K562 (cell line): ENCODE results near the gene SPRY4. TPM values are rescaled to one million over a fixed set of nuclear protein-coding genes. Genes with fewer than 3 reads are reported as not detected.

Source experiments
- ATAC-seq: fragments of 200-7000 bp; cut with Tn5 transposase; 3 replicates; pipeline ENCODE4 v1.9.1; 2020; ENCODE audit warnings: moderate library complexity
- BruUV-seq: library from RNA; stranded (reverse); fragments of 400-500 nt; replicated peaks from 2 replicates; lab custom pipeline; 2021; lab: Mats Ljungman, UMichigan
- CTCF ChIA-PET: fragments of 300-600 bp; formaldehyde crosslinking; extraction: SDS; loops from one replicate; lab custom pipeline; 2021; ENCODE audit warnings: low intra/inter-chr PET ratio; lab: Yijun Ruan, JAX
- POLR2A ChIA-PET: fragments of 300-600, 350-650 bp; sonication (Branson Sonifier 250); formaldehyde crosslinking; extraction: SDS; loops from one replicate; lab custom pipeline; 2021; ENCODE audit warnings: antibody characterized with exemption, inconsistent platforms; lab: Yijun Ruan, JAX
- DNase-seq, 4 experiments: peaks; one replicate each; pipeline versions ENCODE4 v3.0.0 to v3.0.0-alpha.2; 2011 to 2018; ENCODE audit warnings: low spot score in 3 of 4, mixed read lengths in 3 of 4; ENCODE audit errors: extremely low read depth in 1 of 4
- FAIRE-seq: peaks from 2 replicates; lab custom pipeline; 2011; peaks lifted over from hg19 to GRCh38; lab: Jason Lieb, UNC
- H2AFZ ChIP-seq: 2 replicates; pipeline ENCODE4 v1.6.0; 2011; ENCODE audit warnings: low read depth, low read length, control low read depth, inconsistent platforms
- H3K27ac ChIP-seq: fragments of 200-600 bp; 3 replicates; pipeline ENCODE4 v1.8.0; 2011; ENCODE audit warnings: low read depth, mild to moderate bottlenecking, control low read depth, inconsistent platforms, low read length, moderate library complexity, mixed read lengths; ENCODE audit errors: extremely low read depth
- H3K27me3 ChIP-seq, 2 experiments: fragments of 300-600 bp in 1 of 2; 2 replicates in 1 of 2; 3 replicates in 1 of 2; pipeline versions ENCODE4 v1.6.0 to v1.8.0; 2011; ENCODE audit warnings: inconsistent platforms in 2 of 2, low read length in 2 of 2, mild to moderate bottlenecking in 1 of 2, mixed read lengths in 1 of 2, moderate library complexity in 1 of 2; ENCODE audit not compliant: control insufficient read depth in 2 of 2, insufficient read depth in 2 of 2
- H3K36me3 ChIP-seq: fragments of 300-600 bp; 3 replicates; pipeline ENCODE4 v1.8.0; 2011; ENCODE audit warnings: mild to moderate bottlenecking, low read length, inconsistent platforms; ENCODE audit not compliant: control insufficient read depth, insufficient read depth
- H3K4me1 ChIP-seq, 2 experiments: fragments of 200-600 bp in 1 of 2; replicated peaks in 1 of 2; 2 replicates in 1 of 2; 3 replicates in 1 of 2; pipeline versions ENCODE4 v1.5.1 to v1.8.0; 2011; ENCODE audit warnings: inconsistent platforms in 2 of 2, low read length in 2 of 2, mild to moderate bottlenecking in 1 of 2, mixed read lengths in 1 of 2, moderate library complexity in 1 of 2; ENCODE audit not compliant: control insufficient read depth in 2 of 2, insufficient read depth in 2 of 2
- H3K4me2 ChIP-seq: 2 replicates; pipeline ENCODE4 v1.6.1; 2011; ENCODE audit warnings: low read length, control low read depth, inconsistent platforms, mixed read lengths; ENCODE audit not compliant: insufficient read depth
- H3K4me3 ChIP-seq: fragments of 200-600 bp; sonication (generic), shearing (Covaris generic); 2 replicates; pipeline ENCODE4 v1.5.1; 2016; ENCODE audit warnings: control low read depth, inconsistent platforms
- H3K79me2 ChIP-seq: fragments of 200-600 bp; 3 replicates; pipeline ENCODE4 v1.8.0; 2011; ENCODE audit warnings: low read length, inconsistent platforms; ENCODE audit not compliant: control insufficient read depth, insufficient read depth
- H3K9ac ChIP-seq, 2 experiments: 2 replicates each; pipeline versions ENCODE4 v1.6.0 to v1.6.1; 2011; ENCODE audit warnings: low read depth in 2 of 2, low read length in 2 of 2, control low read depth in 1 of 2, inconsistent platforms in 1 of 2, mild to moderate bottlenecking in 1 of 2, mixed read lengths in 1 of 2; ENCODE audit not compliant: insufficient read depth in 1 of 2
- H3K9me1 ChIP-seq: one replicate; pipeline ENCODE4 v1.6.0; 2011; ENCODE audit warnings: inconsistent platforms, mild to moderate bottlenecking, low read length, moderate library complexity; ENCODE audit not compliant: control insufficient read depth, insufficient read depth
- H3K9me3 ChIP-seq: replicated peaks from 2 replicates; pipeline ENCODE4 v1.5.1; 2011; ENCODE audit warnings: low read depth, low read length, inconsistent platforms; ENCODE audit not compliant: control insufficient read depth, insufficient read depth
- H4K20me1 ChIP-seq: replicated peaks from 2 replicates; pipeline ENCODE4 v1.6.1; 2011; ENCODE audit warnings: low read length, inconsistent platforms, mixed read lengths; ENCODE audit not compliant: control insufficient read depth, insufficient read depth
- ARID3B ChIP-seq: fragments of 250-450 bp; sonication (Bioruptor Pico); IDR thresholded peaks from 2 replicates; pipeline ENCODE4 v1.4.0; 2020; ENCODE audit warnings: borderline replicate concordance
- CBFB ChIP-seq: sonication (generic); formaldehyde crosslinking; IDR thresholded peaks from 2 replicates; pipeline ENCODE4 v1.4.0; 2020; ENCODE audit warnings: mild to moderate bottlenecking, missing genetic modification reagents
- ELK3 ChIP-seq: fragments of 450-650 bp; formaldehyde crosslinking; IDR thresholded peaks from 2 replicates; pipeline ENCODE4 v1.4.0; 2020; ENCODE audit warnings: mild to moderate bottlenecking
- MEF2A ChIP-seq: IDR thresholded peaks from 2 replicates; pipeline ENCODE4 v1.6.1; 2011; ENCODE audit warnings: low read depth, mild to moderate bottlenecking, low read length, moderate library complexity; ENCODE audit not compliant: control insufficient read depth
- NCOA6 ChIP-seq: fragments of 450-650 bp; IDR thresholded peaks from 2 replicates; pipeline ENCODE4 v1.6.1; 2017; ENCODE audit warnings: mild to moderate bottlenecking
- POLR2B ChIP-seq: fragments of 450-650 bp; IDR thresholded peaks from 2 replicates; pipeline ENCODE4 v1.6.1; 2018; ENCODE audit warnings: low read depth; ENCODE audit not compliant: partially characterized antibody
- RHOXF2B ChIP-seq: fragments of 250-450 bp; sonication (Bioruptor Pico); conservative IDR thresholded peaks from 2 replicates; pipeline ENCODE4 v1.5.1; 2021
- ZNF444 ChIP-seq: fragments of 250-450 bp; sonication (Bioruptor Pico); IDR thresholded peaks from 2 replicates; pipeline ENCODE4 v1.4.0; 2020; ENCODE audit warnings: mild to moderate bottlenecking, moderate library complexity
- WGBS: fragments of 100-300 bp; shearing (Covaris generic); methylation state at CpG from one replicate; pipeline ENCODE4 v1.1.6; 2016; ENCODE audit warnings: low coverage, mixed read lengths; ENCODE audit not compliant: insufficient coverage; ENCODE audit errors: missing lambda C conversion rate; 5-methylcytosine and 5-hydroxymethylcytosine counted together
- in situ Hi-C: fragments of 300-500 bp; cut with MboI; formaldehyde crosslinking; loops from 4 replicates; pipeline ENCODE4 v1.15.0; 2018; ENCODE audit warnings: inconsistent platforms, mixed read lengths
- intact Hi-C: fragments of 100-400 bp; cut with micrococcal nuclease; formaldehyde crosslinking; loops from 2 replicates; pipeline ENCODE4 v1.14.2; 2022
- polyA plus RNA-seq, 8 experiments: library from polyadenylated mRNA; depleted of rRNA in 4 of 8; stranded (reverse) in 5 of 8; unstranded in 3 of 8; fragments of >200 nt; fragmentation: Nextera tagmentation in 2 of 8; fragmentation: Illumina TruSeq in 1 of 8; extraction: Ambion mirVana in 2 of 8; extraction: Trizol in 1 of 8; gene quantifications; 2 replicates each; pipeline versions ENCODE4 v1.2.1 to v1.2.3, GENCODE V29; 2011 to 2014; ENCODE audit warnings: inconsistent platforms in 1 of 8, missing spikeins in 1 of 8
- total RNA-seq, 7 experiments: library from RNA; depleted of rRNA in 6 of 7; stranded (reverse); fragments of >200 nt in 6 of 7; fragmentation: Illumina TruSeq in 2 of 7; extraction: Trizol in 2 of 7; gene quantifications; 2 replicates each; pipeline versions ENCODE4 v1.2.1 to v1.2.3, GENCODE V29; 2011 to 2021; ENCODE audit warnings: low replicate concordance in 1 of 7

SPRY4 gene
- total and polyA plus RNA-seq, 9 of the 15 experiments (the other 6 are each of a cell fraction or from before 2014, with no cell fraction given), result 2.6 to 24.2 (median 9.5) TPM

GRCh38 chr5:142311725-142312124, 13.1 kb downstream of the SPRY4 start:
- peaks cover 67% of the 10 kb centered on the region; the same call in 2 of the 3 replicates for H3K36me3 ChIP-seq
- peaks cover 37% of the 10 kb centered on the region for H3K79me2 ChIP-seq
- intact Hi-C loops, result no loop called here
- no peak overlapping the region for H3K27ac ChIP-seq
- no TSS peak for BruUV-seq
- 86% methylated on average over 6 of the region's 7 CpGs for WGBS
- ChIA-PET POLR2A (interaction anchor here (0.6 to 4.9 kb wide), 6 partner anchors 8 to 237 kb away, joined by 3 to 38 read pairs (median 8); no protein-coding TSS in a partner anchor), CTCF (no interaction called here)
- no peaks in the 10 kb centered on the region for H3K9me3 ChIP-seq
- no peaks in the 10 kb centered on the region for H3K9me1 ChIP-seq
- no peak overlapping the region for H2AFZ ChIP-seq
- H3K4me2 ChIP-seq, result no peak overlapping the region
- TF ChIP-seq ZNF444 (CRISPR knock-in tag) (no peak), MEF2A (no peak), RHOXF2B (CRISPR knock-in tag) (no peak), ARID3B (CRISPR knock-in tag) (no peak), POLR2B (peak; percentile 18), CBFB (CRISPR knock-in tag) (no peak), ELK3 (CRISPR knock-in tag) (no peak), NCOA6 (no peak)
- TF ChIP-seq, all 486 proteins: peak for 1
- DNase-seq, result no peak
- Histone ChIP-seq H3K27me3 (no peaks in the 10 kb centered on the region), H3K4me1 (peaks cover 0 to 6% of the 10 kb centered on the region in 2 experiments; a peak in 1 of 5 replicates), H3K4me3 (no peak overlapping the region), H3K9ac (no peak overlapping the region), H4K20me1 (peaks cover 17% of the 10 kb centered on the region; the same call in 1 of the 2 replicates)
- in situ Hi-C loops, result no loop called here
- no peak for ATAC-seq
- FAIRE-seq, result no peak
